ENCODE results near the gene GOLPH3.
"Not testable (repeated sequence)": the region's sequence is repeated elsewhere in the genome, so short reads cannot be mapped to it uniquely, and the experiment has no call there.

GOLPH3 gene

GRCh38 chr5:32100691-32101302 is 73.3 kb downstream of the GOLPH3 start:
- peak in 2 of 58 donors; percentile 59 to 61 for DNase-seq

- peak in 50 of 58 donors; percentile 29 to 92 (median 66) for DNase-seq
Measured at GRCh38 chr5:32100230-32100629, 73.9 kb downstream of the GOLPH3 start.

DNA sequence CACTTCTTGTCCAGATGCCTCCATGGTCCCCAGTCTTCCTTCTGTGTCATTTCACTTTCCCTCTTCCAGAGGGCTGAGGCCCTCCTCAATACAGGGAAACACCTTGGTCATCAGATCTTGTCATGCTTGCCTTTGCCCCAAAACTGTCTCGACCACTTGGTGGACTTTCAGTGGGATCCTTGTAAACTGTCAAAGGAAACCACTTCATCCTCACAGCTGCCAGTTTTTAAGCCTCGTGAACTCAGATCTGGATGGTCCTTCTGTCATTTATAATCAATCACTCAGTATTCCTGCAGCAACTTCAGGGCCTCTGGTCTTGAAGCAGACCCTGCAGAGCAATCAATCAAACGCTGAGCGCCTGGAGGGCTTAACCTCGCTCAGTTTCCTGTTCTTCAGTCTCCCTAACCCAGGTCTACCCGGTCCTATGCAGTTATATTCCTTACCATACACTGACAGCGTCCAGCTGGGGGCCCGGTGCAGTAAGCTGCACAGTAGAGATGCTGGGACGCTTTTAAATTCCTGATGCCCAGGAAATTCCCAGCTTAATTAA is 74.6 kb downstream of the GOLPH3 start:
- DNase-seq: no peak

- no peak for DNase-seq
Measured at GRCh38 chr5:32098890-32099310, 75.2 kb downstream of the GOLPH3 start.

- peak in 3 of 58 donors; percentile 10 to 24 (median 14) for DNase-seq
Measured at GRCh38 chr5:32098291-32098690, 75.8 kb downstream of the GOLPH3 start.

DNA sequence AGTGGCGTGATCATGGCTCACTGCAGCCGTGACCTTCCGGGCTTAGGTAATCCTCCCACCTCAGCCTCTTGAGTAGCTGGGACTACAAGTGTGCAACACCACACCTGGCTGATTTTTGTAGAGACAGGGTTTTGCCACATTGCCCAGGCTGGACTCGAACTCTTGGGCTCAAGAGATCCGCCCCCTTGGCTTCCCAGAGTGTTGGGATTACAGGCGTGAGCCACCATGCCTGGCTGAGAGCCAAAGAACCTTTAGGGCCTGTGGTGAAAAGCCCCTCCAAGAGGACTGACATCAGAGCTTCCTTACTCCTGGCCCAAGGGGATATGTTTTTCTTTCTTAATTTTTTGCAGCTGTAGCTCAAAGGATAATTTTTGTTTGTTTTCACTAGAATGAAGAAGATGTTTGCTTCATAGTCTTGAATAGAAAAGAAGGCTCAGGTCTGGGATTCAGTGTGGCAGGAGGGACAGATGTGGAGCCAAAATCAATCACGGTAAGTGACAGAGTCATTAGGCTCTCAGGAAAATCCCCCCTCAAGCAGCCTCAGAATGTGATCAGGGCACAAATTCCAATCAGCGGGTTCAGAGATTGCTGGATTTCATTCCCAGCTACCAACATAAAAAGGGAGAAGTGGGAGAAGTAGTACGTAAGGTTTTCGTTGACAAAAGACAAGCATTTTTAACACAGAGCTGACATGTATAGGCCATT is 77.1 kb downstream of the GOLPH3 start:
- no peak for DNase-seq

GRCh38 chr5:32095261-32095671 is 78.9 kb downstream of the GOLPH3 start:
- DNase-seq: no peak

DNA sequence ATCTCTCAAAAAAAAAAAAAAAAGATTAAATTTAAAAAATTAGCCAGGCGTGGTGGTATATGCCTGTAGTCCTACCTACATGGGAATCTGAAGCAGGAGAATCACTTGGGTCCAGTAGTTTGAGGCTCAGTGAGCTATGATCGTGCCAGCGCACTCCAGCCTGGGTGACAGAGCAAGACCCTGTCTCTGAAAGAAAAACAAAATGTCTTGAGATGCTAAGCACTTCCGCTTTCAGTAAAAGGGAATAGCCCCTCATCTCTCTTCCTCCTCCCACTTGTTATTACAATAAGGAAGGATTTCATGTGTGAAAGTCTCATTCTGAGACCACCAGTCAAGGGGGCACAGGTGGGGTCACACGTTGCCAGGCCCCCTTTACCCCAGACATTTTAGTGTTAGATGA is 79.4 kb downstream of the GOLPH3 start:
- DNase-seq: no peak

GRCh38 chr5:32092938-32093812 is 80.9 kb downstream of the GOLPH3 start:
- peak in 42 of 58 donors; percentile 7 to 73 (median 36) for DNase-seq

DNA sequence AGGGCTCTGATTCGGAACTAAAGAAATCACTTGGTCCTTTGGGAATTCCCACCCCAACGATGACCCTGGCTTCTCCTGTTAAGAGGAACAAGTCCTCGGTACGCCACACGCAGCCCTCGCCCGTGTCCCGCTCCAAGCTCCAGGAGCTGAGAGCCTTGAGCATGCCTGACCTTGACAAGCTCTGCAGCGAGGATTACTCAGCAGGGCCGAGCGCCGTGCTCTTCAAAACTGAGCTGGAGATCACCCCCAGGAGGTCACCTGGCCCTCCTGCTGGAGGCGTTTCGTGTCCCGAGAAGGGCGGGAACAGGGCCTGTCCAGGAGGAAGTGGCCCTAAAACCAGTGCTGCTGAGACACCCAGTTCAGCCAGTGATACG is 83.4 kb downstream of the GOLPH3 start:
- no peak for DNase-seq

DNA sequence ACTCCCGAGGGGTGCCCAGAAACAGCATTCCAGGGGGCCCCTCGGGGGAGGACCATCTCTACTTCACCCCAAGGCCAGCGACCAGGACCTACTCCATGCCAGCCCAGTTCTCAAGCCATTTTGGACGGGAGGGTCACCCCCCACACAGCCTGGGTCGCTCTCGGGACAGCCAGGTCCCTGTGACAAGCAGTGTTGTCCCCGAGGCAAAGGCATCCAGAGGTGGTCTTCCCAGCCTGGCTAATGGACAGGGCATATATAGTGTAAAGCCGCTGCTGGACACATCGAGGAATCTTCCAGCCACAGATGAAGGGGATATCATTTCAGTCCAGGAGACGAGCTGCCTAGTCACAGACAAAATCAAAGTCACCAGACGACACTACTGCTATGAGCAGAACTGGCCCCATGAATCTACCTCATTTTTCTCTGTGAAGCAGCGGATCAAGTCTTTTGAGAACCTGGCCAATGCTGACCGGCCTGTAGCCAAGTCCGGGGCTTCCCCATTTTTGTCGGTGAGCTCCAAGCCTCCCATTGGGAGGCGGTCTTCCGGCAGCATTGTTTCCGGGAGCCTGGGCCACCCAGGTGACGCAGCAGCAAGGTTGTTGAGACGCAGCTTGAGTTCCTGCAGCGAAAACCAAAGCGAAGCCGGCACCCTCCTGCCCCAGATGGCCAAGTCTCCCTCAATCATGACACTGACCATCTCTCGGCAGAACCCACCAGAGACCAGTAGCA is 83.9 kb downstream of the GOLPH3 start:
- DNase-seq: no peak

DNA sequence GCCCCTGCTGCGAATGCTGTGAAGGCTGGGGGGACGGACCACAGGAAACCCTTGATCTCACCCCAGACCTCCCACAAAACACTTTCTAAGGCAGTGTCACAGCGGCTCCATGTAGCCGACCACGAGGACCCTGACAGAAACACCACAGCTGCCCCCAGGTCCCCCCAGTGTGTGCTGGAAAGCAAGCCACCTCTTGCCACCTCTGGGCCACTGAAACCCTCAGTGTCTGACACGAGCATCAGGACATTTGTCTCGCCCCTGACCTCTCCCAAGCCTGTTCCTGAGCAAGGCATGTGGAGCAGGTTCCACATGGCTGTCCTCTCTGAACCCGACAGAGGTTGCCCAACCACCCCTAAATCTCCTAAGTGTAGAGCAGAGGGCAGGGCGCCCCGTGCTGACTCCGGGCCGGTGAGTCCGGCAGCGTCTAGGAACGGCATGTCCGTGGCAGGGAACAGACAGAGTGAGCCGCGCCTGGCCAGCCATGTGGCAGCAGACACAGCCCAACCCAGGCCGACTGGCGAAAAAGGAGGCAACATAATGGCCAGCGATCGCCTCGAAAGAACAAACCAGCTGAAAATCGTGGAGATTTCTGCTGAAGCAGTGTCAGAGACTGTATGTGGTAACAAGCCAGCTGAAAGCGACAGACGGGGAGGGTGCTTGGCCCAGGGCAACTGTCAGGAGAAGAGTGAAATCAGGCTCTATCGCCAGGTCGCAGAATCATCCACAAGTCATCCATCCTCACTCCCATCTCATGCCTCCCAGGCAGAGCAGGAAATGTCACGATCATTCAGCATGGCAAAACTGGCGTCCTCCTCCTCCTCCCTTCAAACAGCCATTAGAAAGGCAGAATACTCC is 84.7 kb downstream of the GOLPH3 start:
- no peak for DNase-seq

GRCh38 chr5:32088214-32088613 is 85.9 kb downstream of the GOLPH3 start:
- no peak for DNase-seq

GRCh38 chr5:32087086-32088082 is 86.7 kb downstream of the GOLPH3 start:
- no peak for DNase-seq

- DNase-seq: peak in 40 of 58 donors; percentile 15 to 80 (median 46)
Measured at GRCh38 chr5:32083981-32084430, 90.1 kb downstream of the GOLPH3 start.

GRCh38 chr5:32082701-32083100 is 91.4 kb downstream of the GOLPH3 start:
- DNase-seq: no peak

- not testable (repeated sequence) for DNase-seq
Measured at GRCh38 chr5:32080565-32080964, 93.6 kb downstream of the GOLPH3 start.

GRCh38 chr5:32078855-32079254 is 95.3 kb downstream of the GOLPH3 start:
- DNase-seq: not testable (repeated sequence)

Measured in anterior cingulate cortex (tissue), 58 donors.